KMS-11 (cell line): ENCODE data around the gene SLC41A1.
A peak's percentile ranks its signal among the peaks of the same experiment; 100 is the strongest.

Source experiments
- H2AFZ ChIP-seq: fragments of 200-600 bp; sonication (generic); 2 replicates; pipeline ENCODE4 v1.6.1; 2016; ENCODE audit warnings: antibody characterized with exemption, mixed run types, low read depth
- H3K27ac ChIP-seq: fragments of 200-600 bp; sonication (generic); 2 replicates; pipeline ENCODE4 v1.6.1; 2016; ENCODE audit warnings: mild to moderate bottlenecking, mixed run types
- H3K27me3 ChIP-seq: fragments of 200-600 bp; sonication (generic); 2 replicates; pipeline ENCODE4 v1.6.1; 2017; ENCODE audit warnings: mild to moderate bottlenecking, low read depth, mixed run types, moderate library complexity; ENCODE audit not compliant: insufficient read depth
- H3K36me3 ChIP-seq: fragments of 200-600 bp; sonication (generic); 2 replicates; pipeline ENCODE4 v1.6.1; 2017; ENCODE audit warnings: mild to moderate bottlenecking, mixed run types; ENCODE audit not compliant: insufficient read depth
- H3K4me1 ChIP-seq: fragments of 200-600 bp; sonication (generic); 2 replicates; pipeline ENCODE4 v1.6.1; 2016; ENCODE audit warnings: mild to moderate bottlenecking, low read depth, mixed run types; ENCODE audit not compliant: poor library complexity, severe bottlenecking
- H3K4me2 ChIP-seq: fragments of 200-600 bp; sonication (generic); 2 replicates; pipeline ENCODE4 v1.7.0; 2016; ENCODE audit warnings: mild to moderate bottlenecking, mixed run types
- H3K4me3 ChIP-seq: fragments of 200-600 bp; sonication (generic); IDR thresholded peaks from 2 replicates; pipeline ENCODE4 v1.6.1; 2017; ENCODE audit warnings: low read depth, low read length, mixed read lengths; ENCODE audit not compliant: insufficient read depth
- H3K79me2 ChIP-seq: fragments of 200-600 bp; sonication (generic); 2 replicates; pipeline ENCODE4 v1.6.1; 2016; ENCODE audit warnings: low read depth, mixed run types; ENCODE audit not compliant: insufficient read depth
- H3K9ac ChIP-seq: fragments of 200-600 bp; sonication (generic); 2 replicates; pipeline ENCODE4 v1.6.1; 2016; ENCODE audit warnings: mild to moderate bottlenecking, mixed run types
- H4K20me1 ChIP-seq: fragments of 200-600 bp; sonication (generic); 2 replicates; pipeline ENCODE4 v1.6.1; 2016; ENCODE audit warnings: mild to moderate bottlenecking, mixed run types; ENCODE audit not compliant: insufficient read depth
- CTCF ChIP-seq: fragments of 200-600 bp; sonication (generic); conservative IDR thresholded peaks from 2 replicates; pipeline ENCODE4 v1.6.1; 2017; ENCODE audit warnings: low read depth, mild to moderate bottlenecking, antibody characterized with exemption, low read length, moderate library complexity, mixed read lengths

Gene SLC41A1

GRCh38 chr1:205748403-205749233 lies 64.4 kb downstream of the SLC41A1 start:
- H4K20me1 ChIP-seq: peaks cover 48% of the 10 kb centered on the region
- H3K4me1 ChIP-seq: peaks cover 41% of the 10 kb centered on the region
- H3K27me3 ChIP-seq: no peaks in the 10 kb centered on the region
- no peak overlapping the region for H2AFZ ChIP-seq
- H3K4me2 ChIP-seq: peak overlapping the region; percentile 99
- H3K9ac ChIP-seq: peak overlapping the region; percentile 63; the same call in 1 of the 2 replicates
- H3K4me3 ChIP-seq: peak overlapping the region; percentile 97
- TF ChIP-seq CTCF: no peak
- no peaks in the 10 kb centered on the region for H3K36me3 ChIP-seq
- peaks cover 60% of the 10 kb centered on the region for H3K79me2 ChIP-seq
- H3K27ac ChIP-seq: peak overlapping the region; percentile 4; the same call in 1 of the 2 replicates

- peaks cover 54% of the 10 kb centered on the region for H4K20me1 ChIP-seq
- TF ChIP-seq CTCF: no peak
Observed at GRCh38 chr1:205746757-205747412, 66.1 kb downstream of the SLC41A1 start.

GRCh38 chr1:205744403-205744802 lies 68.6 kb downstream of the SLC41A1 start:
- Histone ChIP-seq H3K79me2 (peaks cover 98% of the 10 kb centered on the region), H3K36me3 (no peaks in the 10 kb centered on the region), H3K4me1 (peaks cover 34% of the 10 kb centered on the region), H3K4me2 (no peak overlapping the region), H3K9ac (no peak overlapping the region), H3K27ac (no peak overlapping the region), H3K4me3 (no peak overlapping the region), H2AFZ (no peak overlapping the region), H4K20me1 (peaks cover 57% of the 10 kb centered on the region), H3K27me3 (no peaks in the 10 kb centered on the region)
- TF ChIP-seq CTCF: no peak

More at GRCh38 chr1:205746757-205747412, 66.1 kb downstream of the SLC41A1 start:
- Histone ChIP-seq H3K9ac (no peak overlapping the region), H3K27ac (no peak overlapping the region), H3K4me3 (no peak overlapping the region), H3K27me3 (no peaks in the 10 kb centered on the region), H3K79me2 (peaks cover 77% of the 10 kb centered on the region), H3K4me1 (peaks cover 41% of the 10 kb centered on the region), H3K36me3 (no peaks in the 10 kb centered on the region), H2AFZ (no peak overlapping the region), H3K4me2 (peak overlapping the region; percentile 99)

- Histone ChIP-seq H3K79me2 (peaks cover 99% of the 10 kb centered on the region), H4K20me1 (peaks cover 60% of the 10 kb centered on the region), H3K4me2 (no peak overlapping the region), H3K4me3 (no peak overlapping the region), H2AFZ (no peak overlapping the region), H3K9ac (no peak overlapping the region), H3K36me3 (no peaks in the 10 kb centered on the region), H3K27me3 (no peaks in the 10 kb centered on the region), H3K4me1 (peaks cover 34% of the 10 kb centered on the region), H3K27ac (no peak overlapping the region)
- no peak for TF ChIP-seq CTCF
Observed at GRCh38 chr1:205743977-205744376, 69.0 kb downstream of the SLC41A1 start.
